T-cell (primary cell): Measurements from ENCODE around the gene SDK1. TPM values are rescaled to one million over a fixed set of nuclear protein-coding genes. Genes with fewer than 3 reads are reported as not detected.

Experiments used
- ATAC-seq, 4 experiments: fragments of 200-7000 bp in 3 of 4; fragments of 150-1000 bp in 1 of 4; cut with Tn5 transposase; replicated peaks in 1 of 4; 1 replicate in 3 of 4; 2 replicates in 1 of 4; pipeline ENCODE4 v1.10.0; 2021; ENCODE audit warnings: moderate library complexity in 3 of 4, mild to moderate bottlenecking in 2 of 4, moderate number of reproducible peaks in 1 of 4
- CTCF ChIA-PET, 2 donors: fragments of 300-600 bp; sonication (Branson Sonifier 250); formaldehyde crosslinking; loops; one replicate each; lab custom pipeline; 2022; ENCODE audit warnings: antibody characterized with exemption in 2 of 2; lab: Charles Lee
- POLR2A ChIA-PET, 2 donors: fragments of 300-600 bp; sonication (Branson Sonifier 250); formaldehyde crosslinking; loops; one replicate each; lab custom pipeline; 2022; ENCODE audit warnings: antibody characterized with exemption in 2 of 2; lab: Charles Lee
- DNase-seq, 35 experiments: peaks; one replicate each; pipeline versions ENCODE4 v3.0.0 to v3.0.0-alpha.2; 2013 to 2023
- H3K27ac ChIP-seq: one replicate; pipeline ENCODE4 v1.5.1; 2013; ENCODE audit warnings: low read length
- H3K27me3 ChIP-seq, 2 experiments: replicated peaks in 1 of 2; 1 replicate in 1 of 2; 2 replicates in 1 of 2; pipeline versions ENCODE4 v1.6.1 to v1.7.0; 2013; ENCODE audit warnings: low read length in 1 of 2, mixed read lengths in 1 of 2; ENCODE audit not compliant: control insufficient read depth in 2 of 2, insufficient read depth in 2 of 2; ENCODE audit errors: extremely low read depth in 1 of 2
- H3K36me3 ChIP-seq, 2 donors: 1 replicate in 1 of 2; 2 replicates in 1 of 2; pipeline versions ENCODE4 v1.6.1 to v1.7.0; 2013; ENCODE audit warnings: low read length in 1 of 2; ENCODE audit not compliant: control insufficient read depth in 2 of 2, insufficient read depth in 1 of 2; ENCODE audit errors: extremely low read depth in 1 of 2
- H3K4me1 ChIP-seq, 2 experiments: 1 replicate in 1 of 2; 2 replicates in 1 of 2; pipeline versions ENCODE4 v1.6.1 to v1.7.0; 2013; ENCODE audit warnings: low read length in 2 of 2, mixed read lengths in 1 of 2; ENCODE audit not compliant: insufficient read depth in 2 of 2, control insufficient read depth in 1 of 2; ENCODE audit errors: extremely low read depth in 1 of 2
- H3K4me3 ChIP-seq, 2 donors: 1 replicate in 1 of 2; 2 replicates in 1 of 2; pipeline versions ENCODE4 v1.5.1 to v1.7.0; 2013; ENCODE audit warnings: mild to moderate bottlenecking in 2 of 2, low read length in 1 of 2, moderate library complexity in 1 of 2; ENCODE audit not compliant: control insufficient read depth in 1 of 2; ENCODE audit errors: extremely low read depth in 1 of 2
- H3K9me3 ChIP-seq: 2 replicates; pipeline ENCODE4 v1.7.0; 2013
- H3K27ac Mint-ChIP-seq, 2 donors: one replicate each; pipeline ENCODE4 v1.8.0; 2020 to 2021; ENCODE audit warnings: mild to moderate bottlenecking in 2 of 2, mixed read lengths in 2 of 2
- H3K27me3 Mint-ChIP-seq, 2 donors: one replicate each; pipeline ENCODE4 v1.8.0; 2021 to 2022; ENCODE audit warnings: mixed read lengths in 2 of 2
- H3K36me3 Mint-ChIP-seq: one replicate; pipeline ENCODE4 v1.8.0; 2021; ENCODE audit warnings: mixed read lengths
- H3K4me1 Mint-ChIP-seq, 3 donors: one replicate each; pipeline ENCODE4 v1.8.0; 2020 to 2022; ENCODE audit warnings: mixed read lengths in 3 of 3, mild to moderate bottlenecking in 1 of 3
- H3K4me3 Mint-ChIP-seq, 3 donors: one replicate each; pipeline ENCODE4 v1.8.0; 2020 to 2022; ENCODE audit warnings: mild to moderate bottlenecking in 3 of 3, mixed read lengths in 3 of 3, moderate library complexity in 3 of 3
- H3K9me3 Mint-ChIP-seq, 3 donors: one replicate each; pipeline ENCODE4 v1.8.0; 2020 to 2022; ENCODE audit warnings: mixed read lengths in 3 of 3
- WGBS: methylation state at CpG from one replicate; pipeline ENCODE4 v1.1.5; 2013; ENCODE audit warnings: missing lambda C conversion rate; ENCODE audit not compliant: insufficient coverage; 5-methylcytosine and 5-hydroxymethylcytosine counted together
- total RNA-seq, 35 experiments: library from RNA in 6 of 35; stranded (reverse) in 6 of 35; fragments of 120-200 nt in 1 of 35; gene quantifications; one replicate each; pipeline versions ENCODE4 v1.2.1 to v1.2.4 and lab custom pipeline; 2013 to 2026

SDK1 gene
- total RNA-seq, 5 donors from 2014 or later (not counting 1 experiment from before 2014, with no cell fraction given): 0.47 to 1.7 (median 0.63) TPM

DNA sequence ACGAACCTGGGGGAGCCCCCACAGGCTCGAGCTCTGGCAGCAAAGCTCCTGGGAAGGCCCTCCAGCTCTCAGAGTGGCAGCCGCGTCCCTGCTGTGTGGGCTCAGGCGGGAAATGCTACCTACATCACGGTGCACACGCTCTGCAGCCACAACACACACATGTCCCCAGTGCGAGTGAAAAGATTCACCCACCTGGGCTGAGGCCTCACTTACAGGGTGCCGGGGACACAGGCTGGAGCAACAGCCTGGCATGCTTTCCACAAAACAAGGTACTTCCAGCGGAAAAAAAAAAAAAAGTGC is 970.6 kb downstream of the SDK1 start:
- no peak overlapping the region for H3K4me3 ChIP-seq
- CTCF ChIA-PET: no interaction called here
- H3K27me3 ChIP-seq: peaks cover 0 to 22% of the 10 kb centered on the region in 2 experiments
- no peak overlapping the region for H3K27ac ChIP-seq
- DNase-seq (no peak), ATAC-seq (no peak)
- 71% methylated on average over 8 of the region's 10 CpGs for WGBS
- H3K4me1 Mint-ChIP-seq: no peaks in the 10 kb centered on the region
- POLR2A ChIA-PET: no interaction called here
- no peak overlapping the region for H3K4me3 Mint-ChIP-seq
- H3K9me3 Mint-ChIP-seq: peaks cover 6 to 10% (median 6%) of the 10 kb centered on the region in 3 donors
- no peaks in the 10 kb centered on the region for H3K4me1 ChIP-seq
- H3K36me3 ChIP-seq: no peaks in the 10 kb centered on the region
- H3K9me3 ChIP-seq: no peaks in the 10 kb centered on the region
- peaks cover 0 to 6% of the 10 kb centered on the region in 2 donors for H3K27me3 Mint-ChIP-seq
- H3K27ac Mint-ChIP-seq: no peak overlapping the region
- peaks cover 3% of the 10 kb centered on the region for H3K36me3 Mint-ChIP-seq

DNA sequence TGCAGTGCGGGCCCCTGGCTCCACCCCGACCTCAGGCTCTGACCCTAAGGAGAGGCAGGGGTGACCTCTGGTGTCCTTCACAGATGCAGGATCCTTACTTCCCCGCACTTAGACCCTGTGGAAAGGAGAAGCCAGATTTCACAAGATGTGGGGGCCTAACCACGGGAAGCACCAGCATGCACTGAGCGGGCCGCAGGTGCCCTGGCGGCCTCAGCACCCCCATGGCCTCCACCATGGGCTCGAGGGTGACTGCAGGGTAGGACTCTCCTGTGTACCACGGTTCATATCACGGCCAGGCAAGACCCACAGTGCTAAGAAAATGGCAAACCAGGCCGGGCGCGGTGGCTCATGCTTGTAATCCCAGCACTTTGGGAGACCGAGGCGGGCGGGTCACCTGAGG is 971.1 kb downstream of the SDK1 start:
- Histone ChIP-seq H3K27me3 (peaks cover 0 to 19% of the 10 kb centered on the region in 2 experiments), H3K27ac (no peak overlapping the region), H3K9me3 (no peaks in the 10 kb centered on the region), H3K36me3 (no peaks in the 10 kb centered on the region), H3K4me3 (no peak overlapping the region), H3K4me1 (no peaks in the 10 kb centered on the region)
- CTCF ChIA-PET: no interaction called here
- Mint-ChIP-seq H3K4me1 (no peaks in the 10 kb centered on the region), H3K9me3 (peaks cover 6 to 10% (median 6%) of the 10 kb centered on the region in 3 donors), H3K36me3 (peaks cover 3% of the 10 kb centered on the region), H3K27me3 (peaks cover 0 to 8% of the 10 kb centered on the region in 2 donors), H3K27ac (no peak overlapping the region), H3K4me3 (no peak overlapping the region)
- 89% methylated on average over 16 of the region's 16 CpGs for WGBS
- ATAC-seq (no peak), DNase-seq (no peak)
- POLR2A ChIA-PET: no interaction called here

GRCh38 chr7:4273566-4274230 is 972.6 kb downstream of the SDK1 start:
- no peak overlapping the region for H3K4me3 ChIP-seq
- DNase-seq: no peak
- no peaks in the 10 kb centered on the region for H3K9me3 ChIP-seq
- WGBS: 70% methylated on average over 6 of the region's 9 CpGs
- Mint-ChIP-seq H3K4me1 (no peaks in the 10 kb centered on the region), H3K36me3 (peaks cover 3% of the 10 kb centered on the region), H3K9me3 (peaks cover 6 to 10% (median 6%) of the 10 kb centered on the region in 3 donors), H3K27ac (no peak overlapping the region), H3K27me3 (peaks cover 3 to 4% of the 10 kb centered on the region in 2 donors), H3K4me3 (no peak overlapping the region)
- H3K36me3 ChIP-seq: no peaks in the 10 kb centered on the region
- no peak for ATAC-seq
- CTCF ChIA-PET: no interaction called here
- POLR2A ChIA-PET: no interaction called here
- H3K27ac ChIP-seq: no peak overlapping the region
- H3K4me1 ChIP-seq: no peaks in the 10 kb centered on the region
- H3K27me3 ChIP-seq: peaks cover 0 to 16% of the 10 kb centered on the region in 2 experiments

DNA sequence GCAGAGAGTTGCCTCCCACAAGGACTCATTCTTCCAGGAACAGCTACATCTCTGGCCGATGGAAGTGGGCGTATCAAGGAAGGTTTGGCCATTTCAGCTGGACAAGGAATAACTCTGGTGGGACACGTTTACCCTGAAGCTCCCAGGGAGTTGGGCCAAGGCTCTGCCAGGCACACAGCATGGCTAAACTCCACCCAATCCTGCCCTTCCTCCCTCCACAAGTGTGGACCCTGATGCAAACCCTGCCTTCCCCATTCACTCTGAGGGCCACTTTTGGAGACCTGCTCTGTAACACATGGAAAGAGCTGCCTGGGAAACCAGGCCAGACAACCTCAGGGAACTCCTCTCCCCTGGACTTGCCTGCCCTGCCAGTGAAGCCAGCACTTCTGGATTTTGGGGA is 973.2 kb downstream of the SDK1 start:
- H3K27me3 Mint-ChIP-seq: peaks cover 3 to 4% of the 10 kb centered on the region in 2 donors
- Histone ChIP-seq H3K4me1 (no peaks in the 10 kb centered on the region), H3K27ac (no peak overlapping the region), H3K27me3 (peaks cover 0 to 12% of the 10 kb centered on the region in 2 experiments), H3K36me3 (no peaks in the 10 kb centered on the region), H3K4me3 (no peak overlapping the region), H3K9me3 (no peaks in the 10 kb centered on the region)
- H3K27ac Mint-ChIP-seq: no peak overlapping the region
- no peak overlapping the region for H3K4me3 Mint-ChIP-seq
- POLR2A ChIA-PET: no interaction called here
- H3K36me3 Mint-ChIP-seq: peaks cover 3% of the 10 kb centered on the region
- ATAC-seq (no peak), DNase-seq (no peak)
- peaks cover 6 to 10% (median 6%) of the 10 kb centered on the region in 3 donors for H3K9me3 Mint-ChIP-seq
- 76% methylated on average over 3 of the region's 3 CpGs for WGBS
- no peaks in the 10 kb centered on the region for H3K4me1 Mint-ChIP-seq
- CTCF ChIA-PET: no interaction called here

DNA sequence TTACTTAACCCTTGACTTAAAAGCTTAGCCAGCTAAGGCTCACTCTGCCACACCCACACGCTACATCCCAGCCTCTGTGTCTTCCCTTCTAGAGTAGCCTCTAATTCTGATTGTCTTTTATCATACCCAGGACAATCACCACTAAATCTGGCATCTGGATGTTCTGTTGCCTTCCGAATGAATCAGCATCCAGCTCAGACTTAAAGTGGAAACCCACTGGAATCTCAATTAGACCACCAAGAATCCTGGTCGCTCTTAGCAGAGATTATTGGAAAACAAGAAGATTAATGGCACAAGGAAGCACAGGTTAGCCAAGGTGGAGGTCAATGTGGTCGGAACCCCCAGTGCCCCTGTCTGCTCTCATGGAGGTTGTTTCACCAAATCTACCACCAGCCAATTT is 976.9 kb downstream of the SDK1 start:
- peaks cover 3% of the 10 kb centered on the region for H3K36me3 Mint-ChIP-seq

GRCh38 chr7:4279216-4279615 is 978.2 kb downstream of the SDK1 start:
- H3K4me1 ChIP-seq: no peaks in the 10 kb centered on the region
- Mint-ChIP-seq H3K4me3 (no peak overlapping the region), H3K27ac (no peak overlapping the region), H3K27me3 (peaks cover 2 to 7% of the 10 kb centered on the region in 2 donors), H3K9me3 (peaks cover 5 to 6% (median 6%) of the 10 kb centered on the region in 3 donors), H3K4me1 (no peaks in the 10 kb centered on the region), H3K36me3 (no peaks in the 10 kb centered on the region)
- no CpG with 5 or more reads among the region's 3 CpGs for WGBS
- H3K4me3 ChIP-seq: no peak overlapping the region
- no peak overlapping the region for H3K27ac ChIP-seq
- DNase-seq (no peak), ATAC-seq (no peak)
- no peaks in the 10 kb centered on the region for H3K9me3 ChIP-seq
- CTCF ChIA-PET: no interaction called here
- POLR2A ChIA-PET: no interaction called here
- peaks cover 0 to 6% of the 10 kb centered on the region in 2 experiments for H3K27me3 ChIP-seq
- no peaks in the 10 kb centered on the region for H3K36me3 ChIP-seq

More for the DNA sequence above, 976.9 kb downstream of the SDK1 start:
- H3K27ac ChIP-seq: no peak overlapping the region
- WGBS: 100% methylated on average over 1 of the region's 4 CpGs
- no peak overlapping the region for H3K27ac Mint-ChIP-seq
- peaks cover 0 to 7% of the 10 kb centered on the region in 2 experiments for H3K27me3 ChIP-seq
- DNase-seq (no peak), ATAC-seq (no peak)
- no peaks in the 10 kb centered on the region for H3K36me3 ChIP-seq
- H3K4me1 Mint-ChIP-seq: no peaks in the 10 kb centered on the region
- no peaks in the 10 kb centered on the region for H3K4me1 ChIP-seq
- peaks cover 6 to 10% (median 6%) of the 10 kb centered on the region in 3 donors for H3K9me3 Mint-ChIP-seq
- H3K9me3 ChIP-seq: no peaks in the 10 kb centered on the region
- H3K4me3 Mint-ChIP-seq: no peak overlapping the region
- POLR2A ChIA-PET: no interaction called here
- no peak overlapping the region for H3K4me3 ChIP-seq
- CTCF ChIA-PET: no interaction called here
- peaks cover 4 to 7% of the 10 kb centered on the region in 2 donors for H3K27me3 Mint-ChIP-seq
